ENCODE results near the gene STAT4.

Gene STAT4

DNA sequence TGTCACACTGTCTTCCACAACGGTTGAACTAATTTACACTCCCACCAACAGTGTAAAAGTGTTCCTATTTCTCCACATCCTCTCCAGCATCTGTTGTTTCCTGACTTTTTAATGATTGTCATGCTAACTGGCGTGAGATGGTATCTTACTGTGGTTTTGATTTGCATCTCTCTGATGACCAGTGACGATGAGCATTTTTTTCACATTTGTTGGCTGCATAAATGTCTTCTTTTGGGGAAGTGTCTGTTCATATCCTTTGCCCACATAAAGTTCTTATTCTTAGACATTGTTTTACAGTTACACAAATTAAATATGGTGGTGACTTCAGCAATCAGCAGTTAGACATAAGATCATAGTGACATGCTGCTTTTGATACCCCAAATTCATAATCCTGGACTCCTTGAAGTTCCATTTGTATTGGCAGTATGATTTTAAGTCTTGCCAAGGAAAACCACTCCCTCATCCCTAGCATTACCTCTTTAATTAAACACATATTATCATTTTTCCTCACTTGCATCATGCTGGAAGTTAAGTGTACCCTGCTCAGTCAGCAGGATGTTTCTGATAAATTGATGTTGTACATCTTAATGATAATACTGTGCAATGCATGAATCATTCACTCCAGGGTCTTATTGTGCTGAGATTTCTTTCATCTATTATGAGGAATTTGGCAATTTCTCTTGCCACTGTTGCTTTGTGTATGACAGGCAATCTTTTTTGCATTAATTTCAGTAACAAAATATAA lies 69.2 kb downstream of the STAT4 start:
- no peak for DNase-seq (ENCODE audit: low read depth)

GRCh38 chr2:191078165-191078867 lies 72.5 kb downstream of the STAT4 start:
- DNase-seq (ENCODE audit: low read depth) = no peak

DNA sequence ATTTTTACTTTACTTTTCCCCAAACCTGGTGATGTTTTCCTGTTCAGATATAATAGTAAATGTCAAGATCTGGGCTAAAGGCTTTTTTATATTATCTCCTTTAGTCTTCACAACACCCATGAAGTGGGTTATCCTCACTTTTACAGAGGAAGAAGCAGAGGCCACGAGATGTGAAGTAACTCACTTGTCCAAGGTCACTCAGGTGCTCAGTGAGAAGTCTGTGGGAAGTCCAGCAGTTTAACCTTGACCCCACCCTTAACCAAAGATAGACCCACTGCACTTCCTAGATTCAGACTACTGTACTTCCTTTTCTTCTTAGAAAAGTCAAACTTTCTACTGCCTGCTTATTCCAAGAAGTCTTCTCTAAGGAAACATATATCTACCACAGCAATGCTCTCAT lies 80.5 kb downstream of the STAT4 start:
- DNase-seq (ENCODE audit: low read depth) = no peak

DNA sequence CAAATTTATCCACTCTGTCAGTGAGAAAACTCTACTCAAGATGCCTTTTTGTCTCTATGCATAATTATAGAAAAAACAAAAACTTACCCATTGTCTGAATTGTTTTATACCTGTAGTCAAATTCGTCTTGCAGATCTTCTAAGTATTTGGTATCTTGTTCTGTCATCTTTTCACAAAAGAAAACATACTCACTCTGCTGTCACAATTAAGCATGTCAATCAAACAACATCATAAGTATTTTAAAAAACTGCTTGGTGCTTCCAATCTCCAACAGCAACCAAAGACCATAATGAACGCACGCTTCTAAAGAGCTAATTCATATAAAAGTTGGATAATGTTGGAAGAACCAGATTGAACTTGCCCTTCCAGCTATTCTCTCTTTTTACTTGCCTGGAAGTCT lies 81.2 kb downstream of the STAT4 start:
- no peak for DNase-seq (ENCODE audit: low read depth)

DNA sequence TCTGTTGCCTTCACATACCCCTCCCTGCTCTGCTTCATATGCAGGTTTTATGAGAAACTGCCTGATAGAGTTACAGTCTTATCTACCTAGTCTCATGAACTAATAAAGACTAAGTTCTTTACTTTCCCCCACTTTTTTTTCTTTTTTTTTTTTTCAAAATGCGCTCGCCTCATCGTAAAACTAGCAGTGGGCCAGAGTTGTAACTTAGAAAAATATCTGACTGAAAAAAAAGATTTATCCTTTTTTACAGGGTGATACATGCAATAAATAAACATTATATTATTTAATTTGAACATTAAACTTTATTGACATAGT lies 83.9 kb downstream of the STAT4 start:
- no peak for DNase-seq (ENCODE audit: low read depth)

GRCh38 chr2:191066197-191066918 lies 84.4 kb downstream of the STAT4 start:
- no peak for DNase-seq (ENCODE audit: low read depth)

GRCh38 chr2:191065785-191066184 lies 85.0 kb downstream of the STAT4 start:
- DNase-seq (ENCODE audit: low read depth) = no peak

GRCh38 chr2:191064590-191064989 lies 86.2 kb downstream of the STAT4 start:
- DNase-seq (ENCODE audit: low read depth) = no peak

- DNase-seq (ENCODE audit: low read depth) = no peak
Observed at GRCh38 chr2:191063584-191063983, 87.2 kb downstream of the STAT4 start.

- DNase-seq (ENCODE audit: low read depth) = no peak
Observed at GRCh38 chr2:191061381-191061980, 89.3 kb downstream of the STAT4 start.

DNA sequence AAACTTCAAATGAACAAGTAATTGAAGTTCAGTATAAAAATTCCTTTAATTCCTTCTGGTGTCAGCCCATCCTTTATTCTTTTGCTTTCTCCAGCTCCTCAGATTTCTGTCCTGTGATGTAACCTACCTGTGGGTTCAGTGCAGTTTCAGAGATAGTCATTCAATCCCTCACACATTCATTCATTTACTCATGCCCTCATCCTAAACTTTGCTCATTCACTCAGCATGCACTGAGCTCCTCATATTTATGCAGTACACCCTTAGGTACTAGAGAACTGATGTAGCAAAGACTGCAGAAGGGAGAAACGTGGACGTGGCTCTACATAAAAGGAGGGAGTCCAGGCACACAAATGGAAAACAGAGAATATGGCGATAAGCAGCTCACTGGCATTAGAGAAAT lies 91.5 kb downstream of the STAT4 start:
- DNase-seq (ENCODE audit: low read depth) = no peak

DNA sequence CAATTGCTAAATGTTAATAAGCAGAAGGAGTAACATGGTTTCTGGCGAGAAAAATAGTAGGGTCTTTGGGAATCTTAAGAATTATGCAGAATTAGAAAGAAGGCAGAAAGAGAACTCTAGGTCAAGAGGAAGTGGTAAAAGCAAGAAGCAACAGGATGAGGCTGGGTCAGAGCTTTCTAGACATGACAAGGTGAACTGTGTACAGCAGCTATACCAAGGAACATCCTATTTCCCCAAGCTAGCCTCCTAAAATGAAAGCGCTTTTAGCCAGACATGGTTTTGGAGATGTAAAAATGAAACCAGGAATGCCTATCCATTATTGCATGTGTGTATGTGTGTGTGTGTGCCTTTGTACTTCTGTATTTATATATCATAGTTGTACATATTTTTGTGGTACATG lies 94.6 kb downstream of the STAT4 start:
- no peak for DNase-seq (ENCODE audit: low read depth)

- no peak for DNase-seq (ENCODE audit: low read depth)
Observed at GRCh38 chr2:191053256-191053655, 97.5 kb downstream of the STAT4 start.

DNA sequence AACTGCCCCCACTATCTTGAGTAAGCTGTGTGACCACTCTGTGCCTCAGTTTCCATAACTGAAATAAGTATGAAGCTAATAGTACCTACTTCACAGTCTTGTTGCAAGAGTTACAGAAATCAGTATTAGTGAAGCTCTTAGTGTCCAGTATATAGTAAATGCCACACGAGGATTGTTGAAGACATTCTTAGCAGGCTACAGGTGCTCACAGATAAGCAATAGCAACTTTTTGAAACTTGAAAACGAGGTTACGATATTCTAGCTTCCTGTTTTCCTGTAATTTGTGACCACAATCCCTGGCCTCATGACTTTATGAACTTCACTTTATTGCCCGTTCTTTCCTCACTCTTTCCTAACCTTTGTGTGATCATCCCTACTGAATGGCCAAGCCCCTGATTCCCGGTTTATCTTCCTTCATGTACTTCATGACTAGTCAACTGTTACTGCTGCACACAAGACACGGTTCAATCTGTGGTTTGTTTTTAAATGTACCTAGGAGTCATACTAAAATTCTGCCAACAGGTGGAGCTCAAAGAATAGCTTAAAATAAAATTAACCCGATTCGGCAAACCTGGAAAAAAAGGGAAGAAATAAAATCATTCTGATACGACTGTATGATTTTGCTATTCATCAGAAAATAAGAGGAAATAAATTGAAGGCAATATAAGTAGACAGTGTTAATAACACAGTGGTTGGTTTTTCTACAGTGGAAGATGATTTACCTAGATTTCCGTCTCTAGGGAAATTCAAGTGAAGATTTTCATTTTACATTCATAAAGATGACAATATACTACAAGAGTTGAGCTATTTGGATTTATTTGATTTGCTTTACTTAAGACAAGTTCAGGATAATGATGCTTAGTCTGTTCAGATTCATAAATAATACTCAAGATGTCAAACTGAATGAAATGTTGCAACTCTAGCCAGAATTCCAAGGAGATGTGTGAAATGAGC lies 98.7 kb downstream of the STAT4 start:
- DNase-seq (ENCODE audit: low read depth) = no peak

DNA sequence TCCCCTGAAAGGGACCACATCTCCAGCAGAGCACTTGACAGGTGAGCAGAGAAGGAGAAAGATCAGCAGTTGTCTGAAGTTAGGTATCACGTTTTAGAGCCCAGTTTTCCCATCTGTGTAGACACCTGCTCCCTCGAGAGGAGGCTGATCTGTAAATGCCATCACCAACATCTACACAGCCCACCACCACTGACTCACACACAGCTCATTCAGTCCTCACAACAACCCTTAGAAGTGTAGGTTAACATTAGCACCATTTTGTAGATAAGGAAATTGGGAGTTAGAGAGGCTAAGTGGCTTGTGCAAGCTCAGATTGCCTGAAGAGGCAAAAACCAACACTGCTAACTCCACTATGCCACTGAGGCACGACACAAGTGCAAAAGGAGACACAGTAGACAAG lies 99.6 kb downstream of the STAT4 start:
- no peak for DNase-seq (ENCODE audit: low read depth)

GRCh38 chr2:191050640-191050987 lies 100.2 kb downstream of the STAT4 start:
- DNase-seq (ENCODE audit: low read depth) = no peak

- DNase-seq (ENCODE audit: low read depth) = no peak
Observed at GRCh38 chr2:191049728-191050639, 100.8 kb downstream of the STAT4 start.

- DNase-seq (ENCODE audit: low read depth) = no peak
Observed at GRCh38 chr2:191048073-191048472, 102.7 kb downstream of the STAT4 start.

- DNase-seq (ENCODE audit: low read depth) = no peak
Observed at GRCh38 chr2:191045141-191045540, 105.7 kb downstream of the STAT4 start.

DNA sequence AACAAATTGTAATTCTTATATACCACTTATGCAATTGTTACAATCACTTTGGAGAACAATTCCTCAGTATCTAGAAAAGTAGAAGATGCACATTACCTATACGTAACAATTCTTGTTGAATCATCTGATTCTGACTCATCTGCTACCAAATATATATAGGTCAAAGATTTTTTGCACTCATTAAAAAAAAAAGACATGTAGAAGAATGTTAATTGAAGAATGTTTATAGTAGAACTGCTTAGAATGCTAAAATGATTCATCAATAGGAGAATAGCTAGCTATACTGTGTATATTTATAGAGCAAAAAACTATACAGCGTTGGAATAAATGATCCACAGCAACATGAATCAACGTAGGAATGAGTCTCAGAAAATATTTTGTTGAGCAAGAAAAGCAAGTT lies 107.4 kb downstream of the STAT4 start:
- no peak for DNase-seq (ENCODE audit: low read depth)
